HepG2 (cell line): ENCODE measurements around the gene MMP17. TPM values are rescaled to one million over a fixed set of nuclear protein-coding genes. Genes with fewer than 3 reads are reported as not detected.

Experiments
- AKAP8 ChIP-seq: sonication (generic); formaldehyde crosslinking; IDR thresholded peaks from 2 replicates; pipeline ENCODE4 v1.5.1; 2020; ENCODE audit warnings: mild to moderate bottlenecking, missing genetic modification reagents
- ARID2 ChIP-seq: sonication (generic); formaldehyde crosslinking; IDR thresholded peaks from 2 replicates; pipeline ENCODE4 v1.8.1; 2022; ENCODE audit warnings: mild to moderate bottlenecking, missing genetic modification reagents, borderline replicate concordance
- BATF2 ChIP-seq: sonication (generic); formaldehyde crosslinking; IDR thresholded peaks from 2 replicates; pipeline ENCODE4 v1.8.0; 2022; ENCODE audit warnings: mild to moderate bottlenecking, missing genetic modification reagents, moderate library complexity
- ELF4 ChIP-seq: sonication (generic); formaldehyde crosslinking; IDR thresholded peaks from 2 replicates; pipeline ENCODE4 v1.5.0; 2020; ENCODE audit warnings: missing genetic modification reagents, mild to moderate bottlenecking, moderate library complexity, borderline replicate concordance
- GABPA ChIP-seq, 2 experiments: IDR thresholded peaks; 2 replicates each; pipeline ENCODE4 v1.6.1; 2011 to 2016; ENCODE audit warnings: low read depth in 2 of 2, low read length in 1 of 2, missing biosample characterization in 1 of 2, missing genetic modification characterization in 1 of 2
- KAT7 ChIP-seq: IDR thresholded peaks from 2 replicates; pipeline ENCODE4 v1.6.1; 2018; ENCODE audit warnings: borderline replicate concordance, missing compliant biosample characterization
- MIER3 ChIP-seq: IDR thresholded peaks from 2 replicates; pipeline ENCODE4 v1.6.1; 2016; ENCODE audit warnings: missing compliant biosample characterization, borderline replicate concordance
- MIXL1 ChIP-seq: IDR thresholded peaks from 2 replicates; pipeline ENCODE4 v1.6.1; 2016
- MXI1 ChIP-seq: IDR thresholded peaks from 3 replicates; pipeline ENCODE4 v1.6.1; 2012; ENCODE audit warnings: low read depth, low read length, inconsistent platforms, borderline replicate concordance
- MYC ChIP-seq: sonication (generic); formaldehyde crosslinking; IDR thresholded peaks from 2 replicates; pipeline ENCODE4 v1.9.0; 2021; ENCODE audit warnings: missing genetic modification reagents, borderline replicate concordance
- MYPOP ChIP-seq: sonication (generic); formaldehyde crosslinking; IDR thresholded peaks from 2 replicates; pipeline ENCODE4 v1.8.1; 2023; ENCODE audit warnings: mild to moderate bottlenecking, moderate library complexity, missing genetic modification reagents
- PHB2 ChIP-seq: fragments of 450-650 bp; IDR thresholded peaks from 2 replicates; pipeline ENCODE4 v1.6.1; 2018; ENCODE audit not compliant: partially characterized antibody
- RFX1 ChIP-seq: fragments of 450-650 bp; IDR thresholded peaks from 2 replicates; pipeline ENCODE4 v1.6.1; 2017
- RNF2 ChIP-seq: fragments of 450-650 bp; conservative IDR thresholded peaks from 2 replicates; pipeline ENCODE4 v1.6.1; 2016; ENCODE audit warnings: low read depth
- SALL2 ChIP-seq: sonication (generic); formaldehyde crosslinking; IDR thresholded peaks from 2 replicates; pipeline ENCODE4 v1.8.1; 2023; ENCODE audit warnings: mild to moderate bottlenecking, missing genetic modification reagents, inconsistent platforms
- SMC3 ChIP-seq: IDR thresholded peaks from 2 replicates; pipeline ENCODE4 v1.6.1; 2011; ENCODE audit warnings: low read length, improper control_type of control experiment
- SNAPC2 ChIP-seq: sonication (generic); formaldehyde crosslinking; IDR thresholded peaks from 2 replicates; pipeline ENCODE4 v1.8.1; 2022; ENCODE audit warnings: mild to moderate bottlenecking, missing genetic modification reagents
- SNAPC5 ChIP-seq: sonication (generic); formaldehyde crosslinking; IDR thresholded peaks from 2 replicates; pipeline ENCODE4 v1.8.1; 2023; ENCODE audit warnings: mild to moderate bottlenecking, missing genetic modification reagents, borderline replicate concordance
- THAP9 ChIP-seq: sonication (generic); formaldehyde crosslinking; IDR thresholded peaks from 2 replicates; pipeline ENCODE4; 2020; ENCODE audit warnings: missing genetic modification reagents, mild to moderate bottlenecking, borderline replicate concordance
- XRCC5 ChIP-seq: fragments of 200-400 bp; formaldehyde crosslinking; optimal IDR thresholded peaks from 2 replicates; pipeline ENCODE3; 2017; ENCODE audit warnings: mild to moderate bottlenecking, low read length
- ZNF143 ChIP-seq: sonication (generic); formaldehyde crosslinking; IDR thresholded peaks from 2 replicates; pipeline ENCODE4 v1.4.0; 2020; ENCODE audit warnings: missing genetic modification reagents
- ZNF180 ChIP-seq: sonication (generic); formaldehyde crosslinking; IDR thresholded peaks from 2 replicates; pipeline ENCODE4 v1.4.0; 2020; ENCODE audit warnings: low read depth, missing genetic modification reagents, borderline replicate concordance
- ZNF510 ChIP-seq: sonication (generic); formaldehyde crosslinking; IDR thresholded peaks from 2 replicates; pipeline ENCODE4 v1.4.0; 2020; ENCODE audit warnings: low read depth, mild to moderate bottlenecking, missing genetic modification reagents
- ZNF737 ChIP-seq: sonication (generic); formaldehyde crosslinking; IDR thresholded peaks from 2 replicates; pipeline ENCODE4 v1.5.0; 2020; ENCODE audit warnings: missing genetic modification reagents, mild to moderate bottlenecking, borderline replicate concordance
- ZNF788 ChIP-seq: sonication (generic); formaldehyde crosslinking; IDR thresholded peaks from 2 replicates; pipeline ENCODE4 v1.5.0; 2020; ENCODE audit warnings: mild to moderate bottlenecking, missing genetic modification reagents, borderline replicate concordance
- ZNF792 ChIP-seq: IDR thresholded peaks from 2 replicates; pipeline ENCODE4 v1.6.1; 2016
- ZNF879 ChIP-seq: sonication (generic); formaldehyde crosslinking; IDR thresholded peaks from 2 replicates; pipeline ENCODE4 v1.8.1; 2023; ENCODE audit warnings: missing genetic modification reagents
- polyA plus RNA-seq, 8 experiments: library from polyadenylated mRNA; depleted of rRNA in 3 of 8; stranded (reverse) in 7 of 8; unstranded in 1 of 8; fragments of >200 nt; fragmentation: Illumina TruSeq in 4 of 8; extraction: Trizol in 4 of 8; gene quantifications; 2 replicates each; pipeline versions ENCODE4 v1.2.1 to v1.2.3, GENCODE V29; 2011 to 2016; ENCODE audit warnings: low read depth in 4 of 8, missing spikeins in 1 of 8, mixed read lengths in 1 of 8; ENCODE audit not compliant: insufficient read depth in 1 of 8
- total RNA-seq, 5 experiments: library from RNA; depleted of rRNA; stranded (reverse); fragments of >200 nt; fragmentation: Illumina TruSeq; extraction: Trizol; gene quantifications; 2 replicates each; pipeline ENCODE4 v1.2.3, GENCODE V29; 2016; ENCODE audit warnings: low read depth in 1 of 5

The MMP17 gene
- total and polyA plus RNA-seq, 2 of the 13 experiments (the other 11 are each of a cell fraction or from before 2014, with no cell fraction given): 0.55 to 0.80 TPM

GRCh38 chr12:131860472-131861260, 32.5 kb downstream of the MMP17 start (continued):
- TF ChIP-seq SNAPC5: no peak
- TF ChIP-seq ZNF180: no peak
- no peak for TF ChIP-seq ELF4 (CRISPR knock-in tag)
- 0 out of 2 replicates have a peak, but pooled peaks have one; percentile 14 for TF ChIP-seq SMC3
- peak; percentile 86 for TF ChIP-seq XRCC5
- TF ChIP-seq MIER3 (CRISPR knock-in tag): peak; percentile 99; the same call in 1 of the 2 replicates
- peak; percentile 97 for TF ChIP-seq MYC
- TF ChIP-seq ARID2 (CRISPR knock-in tag): no peak
- no peak for TF ChIP-seq BATF2 (CRISPR knock-in tag)
- TF ChIP-seq ZNF879 (CRISPR knock-in tag): no peak
- peak; percentile 82; the same call in 1 of the 2 replicates for TF ChIP-seq KAT7 (CRISPR knock-in tag)
- no peak for TF ChIP-seq ZNF737 (CRISPR knock-in tag)
- TF ChIP-seq RNF2: 0 out of 2 replicates have a peak, but pooled peaks have one; percentile 20
- TF ChIP-seq PHB2: no peak
- TF ChIP-seq GABPA (IDR thresholded peaks at IDR 0.05; ENCODE audit: low read depth, low read length): no peak
- TF ChIP-seq GABPA (CRISPR knock-in tag; IDR thresholded peaks at IDR 0.05; ENCODE audit: low read depth): no peak
- TF ChIP-seq AKAP8 (CRISPR knock-in tag): no peak
- TF ChIP-seq MYPOP (CRISPR knock-in tag): peak; percentile 71; the same call in 1 of the 2 replicates
- TF ChIP-seq MXI1: peak; percentile 75; the same call in 1 of the 3 replicates
- TF ChIP-seq ZNF143: no peak
- peak; percentile 88; the same call in 1 of the 2 replicates for TF ChIP-seq ZNF510 (CRISPR knock-in tag)
- TF ChIP-seq ZNF792 (CRISPR knock-in tag): peak; percentile 93
- TF ChIP-seq ZNF788 (CRISPR knock-in tag): peak; percentile 98
- TF ChIP-seq MIXL1 (CRISPR knock-in tag): 0 out of 2 replicates have a peak, but pooled peaks have one; percentile 21
- TF ChIP-seq SALL2 (CRISPR knock-in tag): peak; percentile 76
- no peak for TF ChIP-seq SNAPC2 (CRISPR knock-in tag)
- no peak; the same call in 1 of the 2 replicates for TF ChIP-seq RFX1
- TF ChIP-seq THAP9: peak; percentile 97
